Measurements from ENCODE around the gene FAM151A.

GRCh38 chr1:54585181-54586066 lies 37.9 kb downstream of the FAM151A start:
- no peak for TF ChIP-seq POLR2AphosphoS5 (IDR thresholded peaks at IDR 0.05; ENCODE audit: low read depth)
- TF ChIP-seq CTCF (conservative IDR thresholded peaks at IDR 0.05; ENCODE audit: low read depth in 2 of 2), result no peak

All from GM23338 (cell line).